ENCODE results near the gene SLC1A4.

GRCh38 chr2:64966017-64966416, 23.2 kb upstream of the SLC1A4 start:
- TF ChIP-seq USF1 (IDR thresholded peaks at IDR 0.05; ENCODE audit: borderline replicate concordance, low read depth) (no peak), CTCF (IDR thresholded peaks at IDR 0.05) (no peak), EZH2phosphoT487 (IDR thresholded peaks at IDR 0.05; ENCODE audit: borderline replicate concordance, low read depth) (no peak), USF2 (IDR thresholded peaks at IDR 0.05; ENCODE audit: borderline replicate concordance, low read depth, low read length) (no peak), RCOR1 (IDR thresholded peaks at IDR 0.05; ENCODE audit: low read length) (no peak), NFIC (IDR thresholded peaks at IDR 0.05; ENCODE audit: borderline replicate concordance) (no peak)
- TF ChIP-seq, protein P1, sequence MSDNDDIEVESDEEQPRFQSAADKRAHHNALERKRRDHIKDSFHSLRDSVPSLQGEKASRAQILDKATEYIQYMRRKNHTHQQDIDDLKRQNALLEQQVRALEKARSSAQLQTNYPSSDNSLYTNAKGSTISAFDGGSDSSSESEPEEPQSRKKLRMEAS (IDR thresholded peaks at IDR 0.05; ENCODE audit: low read depth): no peak

Data from SK-N-SH (cell line).